ENCODE results near the gene VAV3.

Gene VAV3

DNA sequence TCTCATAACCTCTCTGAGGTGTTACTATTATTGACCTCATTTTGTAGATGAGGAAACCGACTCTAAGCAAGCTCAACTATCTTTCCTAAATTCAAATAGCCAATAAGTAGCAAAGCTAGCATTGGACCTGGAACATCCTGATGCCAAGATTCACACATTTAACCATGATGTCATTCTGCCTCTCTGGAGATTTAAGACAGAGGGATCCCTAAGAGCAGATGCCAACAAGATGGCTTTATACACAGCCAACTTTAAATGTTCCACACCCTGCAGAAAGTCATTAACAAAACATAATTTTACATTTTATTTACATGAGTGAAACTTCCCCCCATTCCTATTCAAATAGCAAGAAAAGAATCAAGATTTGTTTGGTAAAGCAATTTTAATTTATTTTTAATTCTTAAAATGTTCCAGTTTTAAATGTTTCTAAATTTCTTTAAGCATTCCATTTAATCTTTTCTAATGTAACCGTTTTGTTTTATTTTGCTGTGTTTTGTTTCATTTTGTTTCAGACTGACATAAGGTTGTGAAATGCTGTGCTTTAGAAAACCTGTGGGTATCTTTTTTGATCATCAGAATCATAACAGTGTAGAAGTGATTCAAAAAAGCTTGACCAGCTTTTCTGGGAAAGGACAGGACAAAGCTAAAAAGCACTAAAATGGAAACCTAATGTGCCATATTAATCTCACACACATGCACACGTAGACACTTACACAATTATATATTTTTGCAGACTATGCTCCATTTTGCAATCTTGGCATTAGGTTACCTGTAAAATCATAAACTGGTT is 7.6 kb upstream of the VAV3 start:
- no peaks in the 10 kb centered on the region for H3K4me1 ChIP-seq (ENCODE audit: control insufficient read depth, insufficient read depth, low read length, poor library complexity, severe bottlenecking)
- no peak overlapping the region for H3K4me3 ChIP-seq (ENCODE audit: extremely low read depth, insufficient read depth, low read length, poor library complexity, severe bottlenecking)
- 0% methylated on average over 1 of the region's 3 CpGs for WGBS, 2 experiments (ENCODE audit: insufficient coverage in 2 of 2)
- H3K27ac ChIP-seq (ENCODE audit: low read depth, low read length, severe bottlenecking) = no peak overlapping the region
- no peaks in the 10 kb centered on the region for H3K36me3 ChIP-seq (ENCODE audit: control insufficient read depth, insufficient read depth, low read length)
- no peaks in the 10 kb centered on the region for H3K9me3 ChIP-seq (ENCODE audit: control insufficient read depth, low read length)

DNA sequence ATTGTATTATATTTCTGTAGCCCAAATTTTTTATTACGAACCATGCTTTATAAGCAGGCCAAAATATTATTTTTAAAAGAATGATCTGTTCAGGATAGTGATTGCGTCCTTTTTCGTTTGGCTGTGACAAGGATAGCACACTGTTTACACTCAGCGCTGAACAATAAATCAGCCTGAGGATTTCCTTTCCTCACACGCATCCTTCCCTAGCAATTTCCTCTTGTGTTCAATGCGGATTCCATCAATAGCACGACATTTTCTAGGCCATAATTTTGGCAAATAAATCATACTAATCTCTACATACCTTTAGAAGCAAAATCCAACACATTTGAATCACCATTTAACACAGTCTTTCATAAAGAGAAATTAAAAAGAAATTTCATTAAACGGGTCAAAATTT is 1.6 kb upstream of the VAV3 start:
- Histone ChIP-seq H3K4me1 (ENCODE audit: control insufficient read depth, insufficient read depth, low read length, poor library complexity, severe bottlenecking) (peaks cover 7% of the 10 kb centered on the region), H3K4me3 (ENCODE audit: extremely low read depth, insufficient read depth, low read length, poor library complexity, severe bottlenecking) (no peak overlapping the region), H3K36me3 (ENCODE audit: control insufficient read depth, insufficient read depth, low read length) (no peaks in the 10 kb centered on the region), H3K9me3 (ENCODE audit: control insufficient read depth, low read length) (no peaks in the 10 kb centered on the region), H3K27ac (ENCODE audit: low read depth, low read length, severe bottlenecking) (no peak overlapping the region)
- WGBS, 2 experiments (ENCODE audit: insufficient coverage in 2 of 2) = 88 to 92% methylated on average over 6 to 7 of the region's 8 CpGs

DNA sequence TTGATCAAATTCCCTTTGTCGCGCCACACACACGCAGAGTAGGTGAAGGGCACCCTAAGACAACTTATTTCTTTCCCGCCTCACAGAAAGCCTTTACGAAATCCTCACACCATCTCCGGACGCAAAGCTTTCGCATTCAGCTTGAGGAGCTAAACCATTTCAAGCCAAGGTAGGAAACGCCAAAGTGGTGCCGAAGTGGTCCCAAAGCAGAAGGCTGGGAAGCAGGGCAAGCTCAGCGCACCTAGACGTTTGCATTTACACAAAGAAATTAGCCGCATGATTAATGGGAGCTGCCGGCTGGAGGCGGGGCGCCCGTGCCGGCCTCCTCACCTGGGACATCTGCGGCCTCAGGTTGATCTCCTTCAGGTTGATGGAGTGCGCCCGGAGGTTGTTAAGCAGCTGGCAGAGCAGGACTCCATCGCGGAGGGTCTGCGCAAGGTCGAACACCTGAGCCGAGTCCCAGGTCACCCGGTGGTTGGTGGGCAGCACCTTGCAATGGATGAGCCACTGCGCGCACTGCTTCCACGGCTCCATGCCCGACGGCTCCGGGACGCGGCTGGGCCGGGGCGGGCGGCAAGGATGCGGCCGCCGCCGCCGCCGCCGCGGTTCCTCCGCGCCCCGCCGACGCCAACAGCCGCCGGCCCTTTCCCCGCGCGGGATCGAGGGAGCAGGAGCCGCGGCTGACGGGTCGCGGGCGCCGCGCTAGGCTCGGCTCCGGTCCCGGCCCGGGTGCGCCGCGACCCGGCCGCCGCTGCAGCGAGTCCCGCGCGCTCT is 457 bp downstream of the VAV3 start:
- 1% methylated on average over 48 to 70 of the region's 79 CpGs for WGBS, 2 experiments (ENCODE audit: insufficient coverage in 2 of 2)

DNA sequence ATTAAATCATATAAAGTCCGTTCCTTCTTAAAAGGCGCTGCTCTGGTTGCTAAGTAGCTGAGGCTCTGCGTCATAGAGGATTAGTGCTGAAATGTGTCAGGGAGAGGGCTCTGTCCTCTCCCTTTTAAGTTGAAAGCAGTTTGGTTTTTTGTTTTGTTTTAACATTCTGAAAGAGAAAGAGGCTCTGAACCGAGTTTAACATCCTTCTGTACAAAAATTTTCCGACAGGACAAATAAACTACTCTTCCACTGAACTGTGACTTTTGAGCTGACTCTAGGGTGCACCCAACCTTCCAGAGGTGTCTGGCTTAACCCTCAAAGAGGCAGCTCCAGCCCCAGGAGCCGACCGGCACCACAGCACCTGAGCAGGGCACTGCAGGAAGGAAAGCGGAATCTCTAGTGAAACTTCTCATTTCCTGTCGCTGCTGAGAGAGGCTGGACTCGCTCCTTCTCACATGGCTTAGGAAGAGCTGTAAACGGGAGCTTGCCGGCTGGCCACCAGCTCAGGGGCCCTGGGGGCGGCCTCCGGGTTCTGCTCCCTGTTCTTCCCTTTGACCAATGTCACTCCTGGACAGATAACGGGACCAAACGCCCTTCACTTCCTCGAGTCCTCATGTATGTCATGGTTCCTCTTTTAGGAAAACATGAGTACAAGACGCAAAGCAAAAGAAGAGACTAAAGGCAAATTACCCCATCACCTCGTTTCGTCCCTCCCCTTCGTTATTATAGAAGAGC is 1.2 kb downstream of the VAV3 start:
- no peaks in the 10 kb centered on the region for H3K9me3 ChIP-seq (ENCODE audit: control insufficient read depth, low read length)
- peaks cover 7% of the 10 kb centered on the region for H3K4me1 ChIP-seq (ENCODE audit: control insufficient read depth, insufficient read depth, low read length, poor library complexity, severe bottlenecking)
- H3K36me3 ChIP-seq (ENCODE audit: control insufficient read depth, insufficient read depth, low read length) = no peaks in the 10 kb centered on the region
- WGBS, 2 experiments (ENCODE audit: insufficient coverage in 2 of 2) = 16 to 17% methylated on average over 12 to 18 of the region's 21 CpGs
- no peak overlapping the region for H3K27ac ChIP-seq (ENCODE audit: low read depth, low read length, severe bottlenecking)
- H3K4me3 ChIP-seq (ENCODE audit: extremely low read depth, insufficient read depth, low read length, poor library complexity, severe bottlenecking) = peak overlapping the region; percentile 48

More for the DNA sequence above, 457 bp downstream of the VAV3 start:
- H3K36me3 ChIP-seq (ENCODE audit: control insufficient read depth, insufficient read depth, low read length) = no peaks in the 10 kb centered on the region
- H3K4me1 ChIP-seq (ENCODE audit: control insufficient read depth, insufficient read depth, low read length, poor library complexity, severe bottlenecking) = peaks cover 7% of the 10 kb centered on the region
- H3K4me3 ChIP-seq (ENCODE audit: extremely low read depth, insufficient read depth, low read length, poor library complexity, severe bottlenecking) = peak overlapping the region; percentile 48
- H3K9me3 ChIP-seq (ENCODE audit: control insufficient read depth, low read length) = no peaks in the 10 kb centered on the region
- no peak overlapping the region for H3K27ac ChIP-seq (ENCODE audit: low read depth, low read length, severe bottlenecking)

DNA sequence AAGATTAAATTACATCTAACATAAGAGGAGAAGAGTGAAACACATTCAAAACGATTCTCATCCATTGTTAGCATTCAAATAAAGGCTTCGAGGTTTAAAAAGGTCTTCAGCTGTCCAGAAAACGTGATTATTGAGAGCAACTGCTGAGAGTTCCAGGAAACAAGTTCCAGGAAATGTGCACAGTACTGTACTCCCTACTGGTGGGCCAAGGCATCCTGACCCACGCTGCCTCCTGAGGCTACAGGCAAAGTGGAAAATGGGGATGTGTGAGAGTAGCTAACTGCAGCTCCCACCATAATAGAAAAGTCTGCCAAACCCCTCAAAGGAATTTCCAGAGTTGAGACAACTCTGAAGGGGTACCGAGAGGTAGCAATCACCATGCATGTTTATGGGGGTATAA is 2.0 kb downstream of the VAV3 start:
- Histone ChIP-seq H3K4me3 (ENCODE audit: extremely low read depth, insufficient read depth, low read length, poor library complexity, severe bottlenecking) (peak overlapping the region; percentile 48), H3K36me3 (ENCODE audit: control insufficient read depth, insufficient read depth, low read length) (no peaks in the 10 kb centered on the region), H3K9me3 (ENCODE audit: control insufficient read depth, low read length) (no peaks in the 10 kb centered on the region), H3K27ac (ENCODE audit: low read depth, low read length, severe bottlenecking) (no peak overlapping the region), H3K4me1 (ENCODE audit: control insufficient read depth, insufficient read depth, low read length, poor library complexity, severe bottlenecking) (peaks cover 7% of the 10 kb centered on the region)
- WGBS, 2 experiments (ENCODE audit: insufficient coverage in 2 of 2) = 83 to 97% methylated on average over 3 of the region's 5 CpGs

DNA sequence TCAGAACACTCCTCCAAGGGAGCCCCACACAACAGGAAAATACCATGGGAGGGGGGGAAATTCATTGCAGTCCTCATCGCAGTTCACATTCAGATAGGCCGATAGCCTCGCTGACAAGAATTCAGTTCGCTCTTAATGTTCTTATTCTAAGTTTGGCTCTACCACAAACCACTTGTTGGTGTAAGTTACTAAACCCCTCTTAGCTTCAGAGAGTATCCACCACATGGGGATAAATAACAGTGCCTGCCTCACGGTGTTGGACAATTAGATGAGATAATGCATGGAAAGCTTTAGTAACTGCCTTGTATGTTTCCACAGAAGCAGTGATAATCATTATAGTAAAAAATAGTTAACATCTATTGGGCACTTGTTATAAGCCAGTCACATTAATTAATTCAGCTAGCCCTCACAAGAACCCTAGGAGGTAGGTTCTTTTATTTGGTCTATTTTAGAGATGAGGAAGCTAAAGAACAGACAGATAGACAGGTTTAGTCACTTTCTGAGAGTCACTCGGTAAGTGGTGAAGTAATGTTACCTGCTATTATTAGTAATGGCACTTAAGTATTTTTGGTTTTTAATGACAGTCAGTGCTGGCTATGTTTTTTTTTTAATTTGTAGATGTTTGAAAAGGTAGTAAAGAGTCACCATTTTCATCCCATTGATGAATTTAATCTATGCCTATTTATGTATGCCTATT is 10.1 kb downstream of the VAV3 start:
- 98 to 100% methylated on average over 1 to 5 of the region's 6 CpGs for WGBS, 2 experiments (ENCODE audit: insufficient coverage in 2 of 2)
- Histone ChIP-seq H3K9me3 (ENCODE audit: control insufficient read depth, low read length) (no peaks in the 10 kb centered on the region), H3K27ac (ENCODE audit: low read depth, low read length, severe bottlenecking) (no peak overlapping the region), H3K36me3 (ENCODE audit: control insufficient read depth, insufficient read depth, low read length) (no peaks in the 10 kb centered on the region), H3K4me3 (ENCODE audit: extremely low read depth, insufficient read depth, low read length, poor library complexity, severe bottlenecking) (no peak overlapping the region), H3K4me1 (ENCODE audit: control insufficient read depth, insufficient read depth, low read length, poor library complexity, severe bottlenecking) (peaks cover 7% of the 10 kb centered on the region)

DNA sequence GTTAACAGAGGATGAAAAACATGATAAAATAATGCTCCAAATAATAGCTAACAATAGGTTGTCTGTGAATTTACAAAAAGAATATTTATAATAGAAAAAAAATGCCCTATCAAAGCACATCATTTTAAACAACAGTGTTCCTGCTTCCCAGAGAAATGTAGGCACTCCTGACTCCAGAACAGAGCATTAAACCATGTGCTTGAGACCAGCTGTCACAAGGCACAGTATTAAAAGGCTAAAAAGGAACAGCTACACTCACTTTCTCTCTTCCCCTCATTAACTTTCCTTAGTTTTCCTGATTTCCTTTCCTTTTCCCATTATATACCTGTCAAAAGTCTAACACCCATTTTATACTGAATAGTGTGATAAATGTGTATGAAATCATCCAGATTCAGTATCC is 10.9 kb downstream of the VAV3 start:
- H3K9me3 ChIP-seq (ENCODE audit: control insufficient read depth, low read length) = no peaks in the 10 kb centered on the region
- H3K36me3 ChIP-seq (ENCODE audit: control insufficient read depth, insufficient read depth, low read length) = no peaks in the 10 kb centered on the region
- H3K4me1 ChIP-seq (ENCODE audit: control insufficient read depth, insufficient read depth, low read length, poor library complexity, severe bottlenecking) = peaks cover 7% of the 10 kb centered on the region
- H3K4me3 ChIP-seq (ENCODE audit: extremely low read depth, insufficient read depth, low read length, poor library complexity, severe bottlenecking) = no peak overlapping the region
- H3K27ac ChIP-seq (ENCODE audit: low read depth, low read length, severe bottlenecking) = no peak overlapping the region

DNA sequence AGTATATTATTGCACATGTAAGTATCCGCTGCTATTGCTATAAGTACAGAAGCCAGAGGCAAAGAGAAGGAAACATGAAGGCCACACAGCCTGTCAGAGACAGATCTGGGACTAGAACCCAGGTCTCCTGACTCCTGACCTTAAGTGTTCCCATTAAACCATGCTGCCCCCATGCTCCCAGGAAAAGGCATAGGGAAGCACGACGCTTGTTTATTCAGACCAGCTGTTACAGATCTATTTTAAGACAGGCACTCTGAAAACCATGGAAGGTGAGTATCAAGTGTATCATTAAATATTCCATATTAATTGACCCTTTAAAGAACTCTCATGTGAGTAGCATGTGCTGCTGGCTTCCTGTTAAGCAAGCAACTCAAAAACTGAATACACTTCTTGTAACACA is 11.4 kb downstream of the VAV3 start:
- WGBS, 2 experiments (ENCODE audit: insufficient coverage in 2 of 2) = 100% methylated on average over 1 of the region's 3 CpGs
- Histone ChIP-seq H3K4me1 (ENCODE audit: control insufficient read depth, insufficient read depth, low read length, poor library complexity, severe bottlenecking) (peaks cover 7% of the 10 kb centered on the region), H3K36me3 (ENCODE audit: control insufficient read depth, insufficient read depth, low read length) (no peaks in the 10 kb centered on the region), H3K4me3 (ENCODE audit: extremely low read depth, insufficient read depth, low read length, poor library complexity, severe bottlenecking) (no peak overlapping the region), H3K27ac (ENCODE audit: low read depth, low read length, severe bottlenecking) (peak overlapping the region; percentile 41), H3K9me3 (ENCODE audit: control insufficient read depth, low read length) (no peaks in the 10 kb centered on the region)

DNA sequence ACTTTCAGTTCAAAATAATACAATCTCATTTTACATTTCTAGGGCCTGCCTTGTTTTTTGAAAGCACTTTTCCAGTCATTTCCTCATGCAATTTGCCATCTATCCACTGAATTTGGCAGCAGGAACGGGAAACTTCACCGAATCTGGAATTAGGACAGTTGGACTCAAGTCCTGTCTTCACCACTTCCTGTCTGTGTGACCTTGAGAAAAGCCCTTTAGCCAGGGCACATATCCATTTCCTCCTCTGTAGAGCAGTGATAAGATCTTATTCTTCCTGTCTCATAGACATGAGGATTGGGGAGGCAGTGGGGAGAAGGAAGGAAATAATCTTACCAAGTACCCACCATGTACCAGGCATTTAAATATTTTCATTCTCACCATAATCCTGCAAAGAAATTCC is 12.0 kb downstream of the VAV3 start:
- Histone ChIP-seq H3K27ac (ENCODE audit: low read depth, low read length, severe bottlenecking) (peak overlapping the region; percentile 41), H3K9me3 (ENCODE audit: control insufficient read depth, low read length) (no peaks in the 10 kb centered on the region), H3K36me3 (ENCODE audit: control insufficient read depth, insufficient read depth, low read length) (no peaks in the 10 kb centered on the region), H3K4me3 (ENCODE audit: extremely low read depth, insufficient read depth, low read length, poor library complexity, severe bottlenecking) (no peak overlapping the region), H3K4me1 (ENCODE audit: control insufficient read depth, insufficient read depth, low read length, poor library complexity, severe bottlenecking) (peaks cover 7% of the 10 kb centered on the region)
- WGBS, 2 experiments (ENCODE audit: insufficient coverage in 2 of 2) = 95% methylated on average over 2 of the region's 2 CpGs

DNA sequence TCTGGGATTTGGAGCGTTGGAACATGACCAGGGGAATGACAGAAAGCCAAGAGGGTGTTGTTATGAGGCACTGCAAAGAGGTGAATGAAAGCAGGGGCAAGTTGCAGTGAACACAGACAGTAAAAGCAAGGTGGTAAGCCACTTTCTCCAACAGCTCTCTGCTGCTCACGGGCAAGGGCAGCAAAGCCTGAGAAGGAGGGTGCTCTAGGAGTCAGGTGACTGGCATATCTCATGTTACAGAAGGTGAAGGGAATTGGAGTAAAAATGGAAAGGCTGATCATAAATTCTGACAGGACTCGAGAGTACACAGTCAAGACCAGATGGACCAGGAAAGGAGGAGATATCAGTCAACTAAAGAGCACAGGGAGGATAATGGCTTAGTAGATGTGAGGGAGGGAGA is 14.5 kb downstream of the VAV3 start:
- Histone ChIP-seq H3K36me3 (ENCODE audit: control insufficient read depth, insufficient read depth, low read length) (no peaks in the 10 kb centered on the region), H3K4me3 (ENCODE audit: extremely low read depth, insufficient read depth, low read length, poor library complexity, severe bottlenecking) (no peak overlapping the region), H3K27ac (ENCODE audit: low read depth, low read length, severe bottlenecking) (no peak overlapping the region), H3K9me3 (ENCODE audit: control insufficient read depth, low read length) (no peaks in the 10 kb centered on the region), H3K4me1 (ENCODE audit: control insufficient read depth, insufficient read depth, low read length, poor library complexity, severe bottlenecking) (peaks cover 7% of the 10 kb centered on the region)
- WGBS, 2 experiments (ENCODE audit: insufficient coverage in 2 of 2) = 94 to 100% methylated on average over 3 of the region's 3 CpGs

All from mesodermal cell (in vitro differentiated cells).